ENCODE measurements around the gene CDC42BPA. TPM values are rescaled to one million over a fixed set of nuclear protein-coding genes. Genes with fewer than 3 reads are reported as not detected.

The CDC42BPA gene
- total and polyA plus RNA-seq, 9 of the 15 experiments (the other 6 are each of a cell fraction or from before 2014, with no cell fraction given): 8.0 to 77.5 (median 52.1) TPM

- 87% methylated on average over 6 of the region's 6 CpGs for WGBS (ENCODE audit: insufficient coverage, low coverage, missing lambda C conversion rate)
- H3K27ac ChIP-seq (ENCODE audit: extremely low read depth, low read depth, low read length): no peak overlapping the region
- ChIA-PET CTCF (ENCODE audit: low intra/inter-chr PET ratio) (no interaction called here), POLR2A (interaction anchor here (0.9 kb wide), 1 partner anchor 9 kb away, joined by 5 read pairs; no protein-coding TSS in a partner anchor)
- ATAC-seq (no peak), DNase-seq (ENCODE audit: extremely low read depth in 1 of 4, low spot score in 3 of 4) (no peak), FAIRE-seq (no peak)
- H3K9me3 ChIP-seq (replicated peaks; ENCODE audit: control insufficient read depth, insufficient read depth, low read depth, low read length): no peaks in the 10 kb centered on the region
- H4K20me1 ChIP-seq (replicated peaks; ENCODE audit: control insufficient read depth, insufficient read depth, low read length): no peaks in the 10 kb centered on the region
- peaks cover 45% of the 10 kb centered on the region for H3K36me3 ChIP-seq (ENCODE audit: control insufficient read depth, insufficient read depth, low read length)
- H3K4me1 ChIP-seq (replicated peaks in 1 of 2; ENCODE audit: control insufficient read depth in 2 of 2, insufficient read depth in 2 of 2, low read length in 2 of 2): no peaks in the 10 kb centered on the region; a peak in 1 of 5 replicates
- 0 out of 3 replicates have a peak, but pooled peaks cover 4% of the 10 kb centered on the region for H3K79me2 ChIP-seq (ENCODE audit: control insufficient read depth, insufficient read depth, low read length)
- no peak overlapping the region for H3K4me3 ChIP-seq
- no peaks in the 10 kb centered on the region for H3K9me1 ChIP-seq (ENCODE audit: control insufficient read depth, insufficient read depth, low read length)
- no peaks in the 10 kb centered on the region for H3K27me3 ChIP-seq (ENCODE audit: control insufficient read depth in 2 of 2, insufficient read depth in 2 of 2, low read length in 2 of 2)
- BruUV-seq (replicated peaks): no TSS peak
- no peak overlapping the region for H3K9ac ChIP-seq (ENCODE audit: insufficient read depth in 1 of 2, low read depth in 2 of 2, low read length in 2 of 2)
- in situ Hi-C loops (cut with MboI) (no loop called here), intact Hi-C loops (cut with micrococcal nuclease) (no loop called here)
- H3K4me2 ChIP-seq (ENCODE audit: insufficient read depth, low read length): no peak overlapping the region
- H2AFZ ChIP-seq (ENCODE audit: low read depth, low read length): no peak overlapping the region
- peak; percentile 46; the same call in 1 of the 2 replicates for TF ChIP-seq CXXC5 (CRISPR knock-in tag; IDR thresholded peaks at IDR 0.05)
- TF ChIP-seq ATF4 (CRISPR knock-in tag; IDR thresholded peaks at IDR 0.05): peak; percentile 79
- TF ChIP-seq CEBPG (CRISPR knock-in tag; IDR thresholded peaks at IDR 0.05): no peak
- TF ChIP-seq CEBPG (tag; conservative IDR thresholded peaks at IDR 0.05 in 1 of 2, IDR thresholded peaks at IDR 0.05 in 1 of 2): 0 out of 4 replicates have a peak, but pooled peaks of 1 of the 2 experiments have one; percentile 53
- TF ChIP-seq TRIM25 (IDR thresholded peaks at IDR 0.05; ENCODE audit: borderline replicate concordance): no peak
- peak; percentile 57; the same call in 1 of the 2 replicates for TF ChIP-seq DMBX1 (CRISPR knock-in tag; IDR thresholded peaks at IDR 0.05; ENCODE audit: borderline replicate concordance)
- TF ChIP-seq ZNF699 (CRISPR knock-in tag; IDR thresholded peaks at IDR 0.05; ENCODE audit: insufficient replicate concordance): no peak
- TF ChIP-seq RBFOX2 (IDR thresholded peaks at IDR 0.05; ENCODE audit: low read depth, low read length): no peak
- TF ChIP-seq MAZ (CRISPR knock-in tag; conservative IDR thresholded peaks at IDR 0.05 in 1 of 2, IDR thresholded peaks at IDR 0.05 in 1 of 2): no peak
- TF ChIP-seq ZNF707 (CRISPR knock-in tag; conservative IDR thresholded peaks at IDR 0.05): no peak
- TF ChIP-seq MBD1 (CRISPR knock-in tag; IDR thresholded peaks at IDR 0.05): 0 out of 2 replicates have a peak, but pooled peaks have one; percentile 73
- no peak for TF ChIP-seq TSHZ1 (CRISPR knock-in tag; IDR thresholded peaks at IDR 0.05)
- TF ChIP-seq POLR2A (conservative IDR thresholded peaks at IDR 0.05): no peak
- no peak for TF ChIP-seq HIVEP1 (CRISPR knock-in tag; IDR thresholded peaks at IDR 0.05)
Observed at GRCh38 chr1:227112538-227112937, 205.8 kb downstream of the CDC42BPA start.
